Panc1 (cell line): ENCODE measurements around the gene CRIM1. TPM values are rescaled to one million over a fixed set of nuclear protein-coding genes. Genes with fewer than 3 reads are reported as not detected.
A peak's percentile ranks its signal among the peaks of the same experiment; 100 is the strongest.

ENCODE experiments used
- ATAC-seq: fragments of 200-7000 bp; cut with Tn5 transposase; 2 replicates; pipeline ENCODE4 v1.9.1; 2020; ENCODE audit warnings: mild to moderate bottlenecking, moderate library complexity
- BruUV-seq: library from RNA; stranded (reverse); fragments of 400-500 nt; replicated peaks from 2 replicates; lab custom pipeline; 2021; lab: Mats Ljungman, UMichigan
- CTCF ChIA-PET: fragments of 300-600 bp; sonication (Branson Sonifier 250); formaldehyde crosslinking; loops from one replicate; lab custom pipeline; 2022; ENCODE audit warnings: antibody characterized with exemption; lab: Charles Lee
- POLR2A ChIA-PET: fragments of 300-600 bp; sonication (Branson Sonifier 250); formaldehyde crosslinking; loops from one replicate; lab custom pipeline; 2022; ENCODE audit warnings: antibody characterized with exemption; lab: Charles Lee
- DNase-seq: peaks from one replicate; pipeline ENCODE4 v3.0.0-alpha.2; 2010; ENCODE audit warnings: low read depth, low spot score
- H3K27ac ChIP-seq: 2 replicates; pipeline ENCODE4 v1.5.1; 2011; ENCODE audit warnings: mild to moderate bottlenecking, low read length, inconsistent platforms
- H3K27me3 ChIP-seq: fragments of 200-500 bp; sonication (Bioruptor generic); 2 replicates; pipeline ENCODE4 v1.6.0; 2014; ENCODE audit warnings: low read length, inconsistent platforms; ENCODE audit not compliant: control insufficient read depth, insufficient read depth
- H3K36me3 ChIP-seq: fragments of 200-500 bp; sonication (Bioruptor generic); 2 replicates; pipeline ENCODE4 v1.5.1; 2014; ENCODE audit warnings: inconsistent platforms, mild to moderate bottlenecking, low read length, moderate library complexity; ENCODE audit not compliant: control insufficient read depth, insufficient read depth
- H3K4me1 ChIP-seq: 2 replicates; pipeline ENCODE4 v1.5.1; 2011; ENCODE audit warnings: inconsistent platforms, mild to moderate bottlenecking, low read length, moderate library complexity; ENCODE audit not compliant: control insufficient read depth, insufficient read depth
- H3K4me3 ChIP-seq, 2 experiments: 2 replicates each; pipeline ENCODE4 v1.5.1; 2011 to 2012; ENCODE audit warnings: low read depth in 2 of 2, low read length in 2 of 2, mild to moderate bottlenecking in 2 of 2, inconsistent platforms in 1 of 2, moderate library complexity in 1 of 2
- H3K9me3 ChIP-seq: fragments of 200-500 bp; sonication (Bioruptor generic); 2 replicates; pipeline ENCODE4 v1.5.1; 2014; ENCODE audit warnings: low read depth, mild to moderate bottlenecking, inconsistent platforms, low read length, moderate library complexity; ENCODE audit not compliant: control insufficient read depth, insufficient read depth
- CTCF ChIP-seq: fragments of 450-650 bp; IDR thresholded peaks from 2 replicates; pipeline ENCODE4 v1.5.1; 2017; ENCODE audit warnings: mild to moderate bottlenecking
- POLR2AphosphoS5 ChIP-seq: IDR thresholded peaks from 2 replicates; pipeline ENCODE4 v1.6.1; 2012; ENCODE audit warnings: mild to moderate bottlenecking, low read depth, low read length, moderate library complexity
- REST ChIP-seq, 2 experiments: IDR thresholded peaks; 2 replicates each; pipeline ENCODE4 v1.6.1; 2011 to 2012; ENCODE audit warnings: low read depth in 2 of 2, control low read depth in 1 of 2, low read length in 1 of 2, mild to moderate bottlenecking in 1 of 2, moderate library complexity in 1 of 2; ENCODE audit not compliant: insufficient read depth in 1 of 2
- SIN3A ChIP-seq: IDR thresholded peaks from 2 replicates; pipeline ENCODE4 v1.6.1; 2012; ENCODE audit warnings: low read depth, mild to moderate bottlenecking, low read length, moderate library complexity, borderline replicate concordance; ENCODE audit not compliant: insufficient read depth
- TCF7L2 ChIP-seq: IDR thresholded peaks from 2 replicates; pipeline ENCODE4 v1.6.1; 2011; ENCODE audit warnings: mild to moderate bottlenecking, low read depth, low read length, inconsistent platforms
- in situ Hi-C: cut with HindIII; loops from 2 replicates; pipeline ENCODE4 v1.10.0; 2016; ENCODE audit warnings: low sequenced_read_pairs, low pct_unique_long_range_greater_than_20kb
- intact Hi-C: fragments of 100-400 bp; cut with micrococcal nuclease; formaldehyde crosslinking; loops from one replicate; pipeline ENCODE4 v1.10.0; 2022; ENCODE audit not compliant: unreplicated experiment
- total RNA-seq: library from RNA; stranded (reverse); gene quantifications from one replicate; pipeline ENCODE4 v1.2.1, GENCODE V29; 2021; ENCODE audit not compliant: unreplicated experiment

Gene CRIM1
- total RNA-seq, 1 experiment from 2014 or later, result 290 TPM

GRCh38 chr2:36535099-36535498 is 179.5 kb downstream of the CRIM1 start:
- no TSS peak for BruUV-seq
- intact Hi-C loops, result no loop called here
- DNase-seq (no peak), ATAC-seq (no peak)
- in situ Hi-C loops, result no loop called here
- H3K27ac ChIP-seq, result no peak overlapping the region
- no peaks in the 10 kb centered on the region for H3K4me1 ChIP-seq
- no peak overlapping the region for H3K4me3 ChIP-seq
- no peaks in the 10 kb centered on the region for H3K9me3 ChIP-seq
- POLR2A ChIA-PET, result no interaction called here
- H3K36me3 ChIP-seq, result peaks cover 20% of the 10 kb centered on the region
- TF ChIP-seq SIN3A (no peak), REST (IDR thresholded peaks at IDR 0.05; ENCODE audit: insufficient read depth in 1 of 2, low read depth in 2 of 2, low read length in 1 of 2) (no peak), TCF7L2 (no peak), CTCF (no peak), POLR2AphosphoS5 (no peak)
- no peaks in the 10 kb centered on the region for H3K27me3 ChIP-seq
- CTCF ChIA-PET, result no interaction called here

- ChIA-PET CTCF (no interaction called here), POLR2A (no interaction called here)
- in situ Hi-C loops, result no loop called here
- no TSS peak for BruUV-seq
- ATAC-seq (no peak), DNase-seq (no peak)
- intact Hi-C loops, result no loop called here
- Histone ChIP-seq H3K36me3 (peaks cover 19% of the 10 kb centered on the region), H3K4me3 (no peak overlapping the region), H3K27me3 (no peaks in the 10 kb centered on the region), H3K4me1 (no peaks in the 10 kb centered on the region; the same call in none of the 2 replicates), H3K27ac (no peak overlapping the region), H3K9me3 (no peaks in the 10 kb centered on the region)
- TF ChIP-seq POLR2AphosphoS5, result no peak; the same call in 1 of the 2 replicates
Measured at GRCh38 chr2:36536776-36537175, 181.2 kb downstream of the CRIM1 start.

- Histone ChIP-seq H3K4me1 (peaks cover 12% of the 10 kb centered on the region), H3K36me3 (peaks cover 22% of the 10 kb centered on the region), H3K27ac (peak overlapping the region; percentile 18; the same call in 1 of the 2 replicates), H3K4me3 (no peak overlapping the region), H3K9me3 (no peaks in the 10 kb centered on the region), H3K27me3 (no peaks in the 10 kb centered on the region)
- ATAC-seq (no peak), DNase-seq (no peak)
- TF ChIP-seq TCF7L2 (no peak), CTCF (no peak), REST (IDR thresholded peaks at IDR 0.05; ENCODE audit: insufficient read depth in 1 of 2, low read depth in 2 of 2, low read length in 1 of 2) (no peak), POLR2AphosphoS5 (no peak), SIN3A (no peak)
- intact Hi-C loops, result no loop called here
- no TSS peak for BruUV-seq
- POLR2A ChIA-PET, result no interaction called here
- CTCF ChIA-PET, result interaction anchor here (0.7 kb wide), 1 partner anchor 184 kb away, joined by 3 read pairs; no protein-coding TSS in a partner anchor
- in situ Hi-C loops, result no loop called here
Measured at GRCh38 chr2:36538335-36538734, 182.8 kb downstream of the CRIM1 start.
